ENCODE measurements around the gene IGLON5. TPM values are rescaled to one million over a fixed set of nuclear protein-coding genes. Genes with fewer than 3 reads are reported as not detected.

IGLON5 gene
- total RNA-seq, 1 experiment from 2014 or later = 41.2 TPM

DNA sequence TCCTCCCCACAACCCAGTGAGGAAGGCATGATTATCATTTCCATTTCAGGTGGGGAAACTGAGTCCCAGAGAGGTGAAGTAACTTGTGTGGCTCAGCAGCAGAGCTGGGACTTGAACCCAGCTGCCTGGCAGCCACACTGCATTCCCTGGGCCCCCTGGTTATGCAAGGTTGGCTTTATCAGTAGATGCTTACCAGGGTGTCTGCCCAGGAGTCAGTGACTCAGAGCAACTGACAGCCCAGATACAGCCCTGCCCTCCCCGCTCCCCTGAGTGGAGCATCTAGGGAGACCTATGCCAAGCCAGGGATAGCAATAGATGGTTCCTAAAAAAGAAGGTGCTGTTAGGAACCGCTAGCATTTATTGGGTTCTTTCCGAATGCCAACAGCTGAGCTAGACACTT lies 5.9 kb downstream of the IGLON5 start:
- POLR2A ChIA-PET = no interaction called here
- Mint-ChIP-seq H3K27ac (no peak overlapping the region; the same call in 1 of the 2 replicates), H3K4me1 (peaks cover 24% of the 10 kb centered on the region), H3K36me3 (peaks cover 10% of the 10 kb centered on the region), H3K4me3 (no peak overlapping the region), H3K9me3 (peaks cover 8% of the 10 kb centered on the region), H3K27me3 (ENCODE audit: low read depth) (peaks cover 6% of the 10 kb centered on the region; the same call in 1 of the 2 replicates)
- no peak for DNase-seq (ENCODE audit: low spot score)
- CTCF ChIA-PET = interaction anchor here (0.7 to 1.0 kb wide), 2 partner anchors 21 to 104 kb away, joined by 3 to 4 read pairs; no protein-coding TSS in a partner anchor
- TF ChIP-seq, protein P1, sequence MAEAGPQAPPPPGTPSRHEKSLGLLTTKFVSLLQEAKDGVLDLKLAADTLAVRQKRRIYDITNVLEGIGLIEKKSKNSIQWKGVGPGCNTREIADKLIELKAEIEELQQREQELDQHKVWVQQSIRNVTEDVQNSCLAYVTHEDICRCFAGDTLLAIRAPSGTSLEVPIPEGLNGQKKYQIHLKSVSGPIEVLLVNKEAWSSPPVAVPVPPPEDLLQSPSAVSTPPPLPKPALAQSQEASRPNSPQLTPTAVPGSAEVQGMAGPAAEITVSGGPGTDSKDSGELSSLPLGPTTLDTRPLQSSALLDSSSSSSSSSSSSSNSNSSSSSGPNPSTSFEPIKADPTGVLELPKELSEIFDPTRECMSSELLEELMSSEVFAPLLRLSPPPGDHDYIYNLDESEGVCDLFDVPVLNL (CRISPR knock-in tag; IDR thresholded peaks at IDR 0.05; ENCODE audit: borderline replicate concordance, low read depth) = no peak
- TF ChIP-seq ZNF423 (CRISPR knock-in tag; IDR thresholded peaks at IDR 0.05) = no peak
- ATAC-seq = no peak

DNA sequence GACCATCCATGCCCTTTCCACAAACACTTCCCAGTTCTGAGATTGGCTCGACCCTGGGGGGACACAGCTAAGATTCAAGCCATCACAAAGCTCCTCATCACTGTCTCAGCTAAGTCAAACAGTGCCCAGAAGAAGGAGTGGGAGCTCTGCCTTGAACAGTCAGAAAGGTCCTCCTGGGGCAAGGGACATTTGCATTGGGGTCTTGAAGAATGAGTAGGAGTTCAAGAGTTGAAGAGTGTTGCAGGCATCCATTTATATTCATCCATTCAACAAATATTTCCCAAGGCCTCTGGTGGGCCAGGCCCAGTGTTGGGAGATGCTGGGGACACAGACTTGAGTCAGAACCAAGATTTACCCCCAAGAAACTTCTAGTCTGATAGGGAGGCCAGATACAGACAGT lies 6.5 kb downstream of the IGLON5 start:
- ChIA-PET POLR2A (no interaction called here), CTCF (interaction anchor here (0.9 to 1.1 kb wide), 2 partner anchors 59 to 104 kb away, joined by 3 to 6 read pairs; no protein-coding TSS in a partner anchor)
- Mint-ChIP-seq H3K36me3 (peaks cover 10% of the 10 kb centered on the region), H3K9me3 (peaks cover 8% of the 10 kb centered on the region), H3K27ac (no peak overlapping the region), H3K4me3 (no peak overlapping the region), H3K27me3 (ENCODE audit: low read depth) (peaks cover 6% of the 10 kb centered on the region; the same call in 1 of the 2 replicates), H3K4me1 (peaks cover 21% of the 10 kb centered on the region)
- ATAC-seq = no peak
- no peak for DNase-seq (ENCODE audit: low spot score)
- TF ChIP-seq CREM (CRISPR knock-in tag; IDR thresholded peaks at IDR 0.05) = no peak
- TF ChIP-seq, protein P2, sequence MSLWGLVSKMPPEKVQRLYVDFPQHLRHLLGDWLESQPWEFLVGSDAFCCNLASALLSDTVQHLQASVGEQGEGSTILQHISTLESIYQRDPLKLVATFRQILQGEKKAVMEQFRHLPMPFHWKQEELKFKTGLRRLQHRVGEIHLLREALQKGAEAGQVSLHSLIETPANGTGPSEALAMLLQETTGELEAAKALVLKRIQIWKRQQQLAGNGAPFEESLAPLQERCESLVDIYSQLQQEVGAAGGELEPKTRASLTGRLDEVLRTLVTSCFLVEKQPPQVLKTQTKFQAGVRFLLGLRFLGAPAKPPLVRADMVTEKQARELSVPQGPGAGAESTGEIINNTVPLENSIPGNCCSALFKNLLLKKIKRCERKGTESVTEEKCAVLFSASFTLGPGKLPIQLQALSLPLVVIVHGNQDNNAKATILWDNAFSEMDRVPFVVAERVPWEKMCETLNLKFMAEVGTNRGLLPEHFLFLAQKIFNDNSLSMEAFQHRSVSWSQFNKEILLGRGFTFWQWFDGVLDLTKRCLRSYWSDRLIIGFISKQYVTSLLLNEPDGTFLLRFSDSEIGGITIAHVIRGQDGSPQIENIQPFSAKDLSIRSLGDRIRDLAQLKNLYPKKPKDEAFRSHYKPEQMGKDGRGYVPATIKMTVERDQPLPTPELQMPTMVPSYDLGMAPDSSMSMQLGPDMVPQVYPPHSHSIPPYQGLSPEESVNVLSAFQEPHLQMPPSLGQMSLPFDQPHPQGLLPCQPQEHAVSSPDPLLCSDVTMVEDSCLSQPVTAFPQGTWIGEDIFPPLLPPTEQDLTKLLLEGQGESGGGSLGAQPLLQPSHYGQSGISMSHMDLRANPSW (CRISPR knock-in tag; conservative IDR thresholded peaks at IDR 0.05; ENCODE audit: low read depth) = no peak
- TF ChIP-seq RORB (CRISPR knock-in tag; IDR thresholded peaks at IDR 0.05) = no peak
- no peak for TF ChIP-seq TCF7 (CRISPR knock-in tag; IDR thresholded peaks at IDR 0.05; ENCODE audit: low read depth)
- no peak for TF ChIP-seq CREB1 (CRISPR knock-in tag; IDR thresholded peaks at IDR 0.05)
- no peak for TF ChIP-seq ETV6 (CRISPR knock-in tag; IDR thresholded peaks at IDR 0.05)
- TF ChIP-seq, protein P3, sequence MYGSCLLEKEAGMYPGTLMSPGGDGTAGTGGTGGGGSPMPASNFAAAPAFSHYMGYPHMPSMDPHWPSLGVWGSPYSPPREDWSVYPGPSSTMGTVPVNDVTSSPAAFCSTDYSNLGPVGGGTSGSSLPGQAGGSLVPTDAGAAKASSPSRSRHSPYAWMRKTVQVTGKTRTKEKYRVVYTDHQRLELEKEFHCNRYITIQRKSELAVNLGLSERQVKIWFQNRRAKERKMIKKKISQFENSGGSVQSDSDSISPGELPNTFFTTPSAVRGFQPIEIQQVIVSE (CRISPR knock-in tag; IDR thresholded peaks at IDR 0.05; ENCODE audit: borderline replicate concordance) = no peak
- TF ChIP-seq, protein P4, sequence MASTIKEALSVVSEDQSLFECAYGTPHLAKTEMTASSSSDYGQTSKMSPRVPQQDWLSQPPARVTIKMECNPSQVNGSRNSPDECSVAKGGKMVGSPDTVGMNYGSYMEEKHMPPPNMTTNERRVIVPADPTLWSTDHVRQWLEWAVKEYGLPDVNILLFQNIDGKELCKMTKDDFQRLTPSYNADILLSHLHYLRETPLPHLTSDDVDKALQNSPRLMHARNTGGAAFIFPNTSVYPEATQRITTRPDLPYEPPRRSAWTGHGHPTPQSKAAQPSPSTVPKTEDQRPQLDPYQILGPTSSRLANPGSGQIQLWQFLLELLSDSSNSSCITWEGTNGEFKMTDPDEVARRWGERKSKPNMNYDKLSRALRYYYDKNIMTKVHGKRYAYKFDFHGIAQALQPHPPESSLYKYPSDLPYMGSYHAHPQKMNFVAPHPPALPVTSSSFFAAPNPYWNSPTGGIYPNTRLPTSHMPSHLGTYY (CRISPR knock-in tag; IDR thresholded peaks at IDR 0.05) = no peak
- no peak for TF ChIP-seq HMGA2 (CRISPR knock-in tag; IDR thresholded peaks at IDR 0.05)
- no peak for TF ChIP-seq ZNF396 (CRISPR knock-in tag; IDR thresholded peaks at IDR 0.05; ENCODE audit: borderline replicate concordance)
- TF ChIP-seq, protein P5, sequence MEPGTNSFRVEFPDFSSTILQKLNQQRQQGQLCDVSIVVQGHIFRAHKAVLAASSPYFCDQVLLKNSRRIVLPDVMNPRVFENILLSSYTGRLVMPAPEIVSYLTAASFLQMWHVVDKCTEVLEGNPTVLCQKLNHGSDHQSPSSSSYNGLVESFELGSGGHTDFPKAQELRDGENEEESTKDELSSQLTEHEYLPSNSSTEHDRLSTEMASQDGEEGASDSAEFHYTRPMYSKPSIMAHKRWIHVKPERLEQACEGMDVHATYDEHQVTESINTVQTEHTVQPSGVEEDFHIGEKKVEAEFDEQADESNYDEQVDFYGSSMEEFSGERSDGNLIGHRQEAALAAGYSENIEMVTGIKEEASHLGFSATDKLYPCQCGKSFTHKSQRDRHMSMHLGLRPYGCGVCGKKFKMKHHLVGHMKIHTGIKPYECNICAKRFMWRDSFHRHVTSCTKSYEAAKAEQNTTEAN (CRISPR knock-in tag; IDR thresholded peaks at IDR 0.05) = no peak
- TF ChIP-seq, protein P6, sequence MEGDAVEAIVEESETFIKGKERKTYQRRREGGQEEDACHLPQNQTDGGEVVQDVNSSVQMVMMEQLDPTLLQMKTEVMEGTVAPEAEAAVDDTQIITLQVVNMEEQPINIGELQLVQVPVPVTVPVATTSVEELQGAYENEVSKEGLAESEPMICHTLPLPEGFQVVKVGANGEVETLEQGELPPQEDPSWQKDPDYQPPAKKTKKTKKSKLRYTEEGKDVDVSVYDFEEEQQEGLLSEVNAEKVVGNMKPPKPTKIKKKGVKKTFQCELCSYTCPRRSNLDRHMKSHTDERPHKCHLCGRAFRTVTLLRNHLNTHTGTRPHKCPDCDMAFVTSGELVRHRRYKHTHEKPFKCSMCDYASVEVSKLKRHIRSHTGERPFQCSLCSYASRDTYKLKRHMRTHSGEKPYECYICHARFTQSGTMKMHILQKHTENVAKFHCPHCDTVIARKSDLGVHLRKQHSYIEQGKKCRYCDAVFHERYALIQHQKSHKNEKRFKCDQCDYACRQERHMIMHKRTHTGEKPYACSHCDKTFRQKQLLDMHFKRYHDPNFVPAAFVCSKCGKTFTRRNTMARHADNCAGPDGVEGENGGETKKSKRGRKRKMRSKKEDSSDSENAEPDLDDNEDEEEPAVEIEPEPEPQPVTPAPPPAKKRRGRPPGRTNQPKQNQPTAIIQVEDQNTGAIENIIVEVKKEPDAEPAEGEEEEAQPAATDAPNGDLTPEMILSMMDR (IDR thresholded peaks at IDR 0.05) = no peak
- no peak for TF ChIP-seq NFYB (CRISPR knock-in tag; conservative IDR thresholded peaks at IDR 0.05; ENCODE audit: low read depth)

All from WTC11 (cell line).